Measurements from ENCODE around the gene FARS2. TPM values are rescaled to one million over a fixed set of nuclear protein-coding genes. Genes with fewer than 3 reads are reported as not detected.

FARS2 gene
- polyA plus RNA-seq, 1 of the 3 experiments (the other 2 are of a cell fraction), result 12.5 TPM

GRCh38 chr6:5763407-5763806, 502.1 kb downstream of the FARS2 start:
- DNase-seq, result no peak
- no peaks in the 10 kb centered on the region for H3F3A ChIP-seq (replicated peaks; ENCODE audit: insufficient read depth)
- no peak overlapping the region for H3K4me3 ChIP-seq (ENCODE audit: low read depth in 2 of 2, low read length in 1 of 2)
- WGBS (ENCODE audit: low lambda C conversion rate), result 77% methylated on average over 2 of the region's 2 CpGs
- TF ChIP-seq GABPA (IDR thresholded peaks at IDR 0.05; ENCODE audit: low read depth) (no peak), RAD21 (IDR thresholded peaks at IDR 0.05; ENCODE audit: low read length) (no peak), FOXM1 (IDR thresholded peaks at IDR 0.05; ENCODE audit: low read depth) (no peak)
- CTCF ChIA-PET, result interaction anchor here (1.1 to 3.0 kb wide), 2 partner anchors 17 to 292 kb away, joined by 3 to 11 read pairs; no protein-coding TSS in a partner anchor
- H4K20me1 ChIP-seq (ENCODE audit: insufficient read depth), result no peaks in the 10 kb centered on the region
- no peak overlapping the region for H3K9ac ChIP-seq
- H3K4me2 ChIP-seq, result no peak overlapping the region
- POLR2A ChIA-PET, result no interaction called here
- no peaks in the 10 kb centered on the region for H3K9me2 ChIP-seq
- no peaks in the 10 kb centered on the region for H3K9me3 ChIP-seq
- H3K27me3 ChIP-seq (ENCODE audit: insufficient read depth), result no peaks in the 10 kb centered on the region
- H3K4me1 ChIP-seq (ENCODE audit: control insufficient read depth in 1 of 2, insufficient read depth in 2 of 2, low read depth in 1 of 2, low read length in 1 of 2), result no peaks in the 10 kb centered on the region
- peak overlapping the region in 1 of 2 experiments; percentile 4; a peak in 1 of 4 replicates for H3K27ac ChIP-seq (ENCODE audit: low read depth in 2 of 2, low read length in 1 of 2)
- H2AFZ ChIP-seq (ENCODE audit: low read depth), result no peak overlapping the region
- no peaks in the 10 kb centered on the region for H3K36me3 ChIP-seq (replicated peaks in 1 of 2; ENCODE audit: control insufficient read depth in 1 of 2, insufficient read depth in 2 of 2, low read length in 1 of 2)
- H3K79me2 ChIP-seq (ENCODE audit: insufficient read depth), result no peaks in the 10 kb centered on the region

- Histone ChIP-seq H3F3A (replicated peaks; ENCODE audit: insufficient read depth) (no peaks in the 10 kb centered on the region), H3K79me2 (ENCODE audit: insufficient read depth) (no peaks in the 10 kb centered on the region), H3K4me2 (no peak overlapping the region), H3K9ac (no peak overlapping the region), H3K4me3 (ENCODE audit: low read depth in 2 of 2, low read length in 1 of 2) (no peak overlapping the region), H2AFZ (ENCODE audit: low read depth) (no peak overlapping the region), H4K20me1 (ENCODE audit: insufficient read depth) (no peaks in the 10 kb centered on the region), H3K27me3 (ENCODE audit: insufficient read depth) (no peaks in the 10 kb centered on the region), H3K9me2 (no peaks in the 10 kb centered on the region), H3K4me1 (ENCODE audit: control insufficient read depth in 1 of 2, insufficient read depth in 2 of 2, low read depth in 1 of 2, low read length in 1 of 2) (no peaks in the 10 kb centered on the region), H3K27ac (ENCODE audit: low read depth in 2 of 2, low read length in 1 of 2) (peak overlapping the region in 1 of 2 experiments; percentile 4; a peak in 1 of 4 replicates), H3K36me3 (replicated peaks in 1 of 2; ENCODE audit: control insufficient read depth in 1 of 2, insufficient read depth in 2 of 2, low read length in 1 of 2) (no peaks in the 10 kb centered on the region), H3K9me3 (no peaks in the 10 kb centered on the region)
- DNase-seq, result no peak
- TF ChIP-seq USF1 (IDR thresholded peaks at IDR 0.05; ENCODE audit: borderline replicate concordance, low read depth) (no peak), TEAD4 (IDR thresholded peaks at IDR 0.05; ENCODE audit: borderline replicate concordance, insufficient read depth) (no peak), MAX (IDR thresholded peaks at IDR 0.05; ENCODE audit: low read depth) (no peak), TCF12 (IDR thresholded peaks at IDR 0.05) (no peak), GATA2 (CRISPR knock-in tag; IDR thresholded peaks at IDR 0.05) (no peak), IRF3 (IDR thresholded peaks at IDR 0.05; ENCODE audit: low read depth, low read length) (no peak), PBX3 (IDR thresholded peaks at IDR 0.05) (no peak), RAD21 (IDR thresholded peaks at IDR 0.05; ENCODE audit: low read length) (no peak)
- ChIA-PET CTCF (interaction anchor here (1.1 to 3.0 kb wide), 2 partner anchors 17 to 293 kb away, joined by 3 to 11 read pairs; no protein-coding TSS in a partner anchor), POLR2A (no interaction called here)
- WGBS (ENCODE audit: low lambda C conversion rate), result 94% methylated on average over 7 of the region's 8 CpGs
Measured at GRCh38 chr6:5763871-5764270, 502.6 kb downstream of the FARS2 start.
